Effector memory CD8-positive, alpha-beta T cell (primary cell): ENCODE data around the gene MFSD12.
A peak's percentile ranks its signal among the peaks of the same experiment; 100 is the strongest.

Experiments used
- ATAC-seq: fragments of 150-1000 bp; cut with Tn5 transposase; replicated peaks from 2 replicates; pipeline ENCODE4 v1.10.0; 2021; ENCODE audit warnings: mild to moderate bottlenecking, moderate library complexity
- DNase-seq, 3 experiments: peaks; one replicate each; pipeline ENCODE4 v3.0.0; 2021
- H3K27ac Mint-ChIP-seq, 2 donors: one replicate each; pipeline ENCODE4 v1.8.0; 2022; ENCODE audit warnings: mild to moderate bottlenecking in 2 of 2, mixed read lengths in 2 of 2, moderate library complexity in 2 of 2
- H3K27me3 Mint-ChIP-seq, 2 donors: one replicate each; pipeline ENCODE4 v1.8.0; 2022; ENCODE audit warnings: mixed read lengths in 2 of 2
- H3K36me3 Mint-ChIP-seq: one replicate; pipeline ENCODE4 v1.8.0; 2022; ENCODE audit warnings: mild to moderate bottlenecking, moderate library complexity, mixed read lengths; ENCODE audit not compliant: insufficient read depth
- H3K4me1 Mint-ChIP-seq, 2 donors: one replicate each; pipeline ENCODE4 v1.8.0; 2022; ENCODE audit warnings: low read depth in 2 of 2, mixed read lengths in 2 of 2
- H3K4me3 Mint-ChIP-seq, 2 donors: one replicate each; pipeline ENCODE4 v1.8.0; 2022; ENCODE audit warnings: mild to moderate bottlenecking in 2 of 2, mixed read lengths in 2 of 2, moderate library complexity in 2 of 2
- H3K9me3 Mint-ChIP-seq, 2 donors: one replicate each; pipeline ENCODE4 v1.8.0; 2022; ENCODE audit warnings: mixed read lengths in 2 of 2

Gene MFSD12

GRCh38 chr19:3526507-3527237 is 30.7 kb downstream of the MFSD12 start:
- Mint-ChIP-seq H3K27me3 (no peaks in the 10 kb centered on the region), H3K9me3 (no peaks in the 10 kb centered on the region), H3K27ac (peak overlapping the region in 1 of 2 donors; percentile 28), H3K4me3 (peak overlapping the region in 1 of 2 donors; percentile 41), H3K36me3 (peaks cover 40% of the 10 kb centered on the region), H3K4me1 (peaks cover 4 to 9% of the 10 kb centered on the region in 2 donors)
- no peak for DNase-seq
- no peak for ATAC-seq

- ATAC-seq (no peak), DNase-seq (no peak)
- Mint-ChIP-seq H3K9me3 (no peaks in the 10 kb centered on the region), H3K36me3 (peaks cover 41% of the 10 kb centered on the region), H3K27me3 (no peaks in the 10 kb centered on the region), H3K4me1 (peaks cover 9 to 14% of the 10 kb centered on the region in 2 donors), H3K27ac (no peak overlapping the region), H3K4me3 (no peak overlapping the region)
Observed at GRCh38 chr19:3524904-3525451, 32.4 kb downstream of the MFSD12 start.

GRCh38 chr19:3524078-3524842 is 33.1 kb downstream of the MFSD12 start:
- Mint-ChIP-seq H3K27me3 (no peaks in the 10 kb centered on the region), H3K27ac (peak overlapping the region in 1 of 2 donors; percentile 72), H3K36me3 (peaks cover 47% of the 10 kb centered on the region), H3K4me1 (peaks cover 9 to 19% of the 10 kb centered on the region in 2 donors), H3K9me3 (no peaks in the 10 kb centered on the region), H3K4me3 (no peak overlapping the region)
- no peak for ATAC-seq
- no peak for DNase-seq

- Mint-ChIP-seq H3K9me3 (no peaks in the 10 kb centered on the region), H3K36me3 (peaks cover 48% of the 10 kb centered on the region), H3K27me3 (no peaks in the 10 kb centered on the region), H3K27ac (peak overlapping the region in 1 of 2 donors; percentile 72), H3K4me3 (no peak overlapping the region), H3K4me1 (peaks cover 9 to 19% of the 10 kb centered on the region in 2 donors)
- no peak for ATAC-seq
- no peak for DNase-seq
Observed at GRCh38 chr19:3523361-3524077, 33.9 kb downstream of the MFSD12 start.

GRCh38 chr19:3522421-3523360 is 34.7 kb downstream of the MFSD12 start:
- no peaks in the 10 kb centered on the region for H3K27me3 Mint-ChIP-seq
- H3K4me3 Mint-ChIP-seq, result no peak overlapping the region
- peak overlapping the region in 1 of 2 donors; percentile 52 for H3K27ac Mint-ChIP-seq
- no peaks in the 10 kb centered on the region for H3K9me3 Mint-ChIP-seq
- H3K4me1 Mint-ChIP-seq, result peaks cover 9 to 19% of the 10 kb centered on the region in 2 donors
- peaks cover 48% of the 10 kb centered on the region for H3K36me3 Mint-ChIP-seq
- DNase-seq (no peak), ATAC-seq (no peak)

GRCh38 chr19:3521104-3521445 is 36.3 kb downstream of the MFSD12 start:
- Mint-ChIP-seq H3K36me3 (peaks cover 48% of the 10 kb centered on the region), H3K4me3 (no peak overlapping the region), H3K4me1 (peaks cover 12 to 31% of the 10 kb centered on the region in 2 donors), H3K9me3 (no peaks in the 10 kb centered on the region), H3K27me3 (no peaks in the 10 kb centered on the region), H3K27ac (peak overlapping the region; percentile 52 to 78)
- ATAC-seq (no peak), DNase-seq (no peak)

GRCh38 chr19:3520166-3521103 is 37.0 kb downstream of the MFSD12 start:
- Mint-ChIP-seq H3K27ac (peak overlapping the region; percentile 52 to 78), H3K4me1 (peaks cover 12 to 33% of the 10 kb centered on the region in 2 donors), H3K36me3 (peaks cover 46% of the 10 kb centered on the region), H3K27me3 (no peaks in the 10 kb centered on the region), H3K4me3 (no peak overlapping the region), H3K9me3 (no peaks in the 10 kb centered on the region)
- DNase-seq (no peak), ATAC-seq (no peak)

GRCh38 chr19:3519126-3519525 is 38.3 kb downstream of the MFSD12 start:
- no peaks in the 10 kb centered on the region for H3K9me3 Mint-ChIP-seq
- peaks cover 16 to 38% of the 10 kb centered on the region in 2 donors for H3K4me1 Mint-ChIP-seq
- H3K4me3 Mint-ChIP-seq, result no peak overlapping the region
- peaks cover 44% of the 10 kb centered on the region for H3K36me3 Mint-ChIP-seq
- no peak for ATAC-seq
- H3K27ac Mint-ChIP-seq, result peak overlapping the region in 1 of 2 donors; percentile 32
- H3K27me3 Mint-ChIP-seq, result no peaks in the 10 kb centered on the region
- DNase-seq, result no peak

GRCh38 chr19:3518659-3519058 is 38.7 kb downstream of the MFSD12 start:
- peak overlapping the region in 1 of 2 donors; percentile 44 for H3K27ac Mint-ChIP-seq
- no peak overlapping the region for H3K4me3 Mint-ChIP-seq
- H3K4me1 Mint-ChIP-seq, result peaks cover 15 to 38% of the 10 kb centered on the region in 2 donors
- no peaks in the 10 kb centered on the region for H3K27me3 Mint-ChIP-seq
- H3K36me3 Mint-ChIP-seq, result peaks cover 40% of the 10 kb centered on the region
- no peaks in the 10 kb centered on the region for H3K9me3 Mint-ChIP-seq
- DNase-seq (no peak), ATAC-seq (no peak)

GRCh38 chr19:3518255-3518654 is 39.1 kb downstream of the MFSD12 start:
- Mint-ChIP-seq H3K9me3 (no peaks in the 10 kb centered on the region), H3K4me1 (peaks cover 17 to 39% of the 10 kb centered on the region in 2 donors), H3K27ac (peak overlapping the region in 1 of 2 donors; percentile 44), H3K36me3 (peaks cover 39% of the 10 kb centered on the region), H3K27me3 (no peaks in the 10 kb centered on the region), H3K4me3 (no peak overlapping the region)
- no peak for ATAC-seq
- DNase-seq, result no peak

GRCh38 chr19:3517638-3518037 is 39.7 kb downstream of the MFSD12 start:
- H3K9me3 Mint-ChIP-seq, result no peaks in the 10 kb centered on the region
- H3K36me3 Mint-ChIP-seq, result peaks cover 38% of the 10 kb centered on the region
- no peaks in the 10 kb centered on the region for H3K27me3 Mint-ChIP-seq
- no peak overlapping the region for H3K4me3 Mint-ChIP-seq
- peaks cover 17 to 39% of the 10 kb centered on the region in 2 donors for H3K4me1 Mint-ChIP-seq
- DNase-seq (no peak), ATAC-seq (no peak)
- H3K27ac Mint-ChIP-seq, result peak overlapping the region in 1 of 2 donors; percentile 44
